Subcutaneous abdominal adipose tissue (tissue), 5 donors: Measurements from ENCODE around the gene ASPRV1.

Source experiments
- H3K27ac ChIP-seq: one replicate; pipeline ENCODE4 v1.7.0; 2013; ENCODE audit warnings: low read depth, mild to moderate bottlenecking, inconsistent platforms, low read length, moderate library complexity
- H3K27me3 ChIP-seq, 5 donors: one replicate each; pipeline ENCODE4 v1.7.0; 2013; ENCODE audit warnings: low read length in 5 of 5, inconsistent platforms in 1 of 5; ENCODE audit not compliant: control insufficient read depth in 5 of 5, insufficient read depth in 4 of 5
- H3K36me3 ChIP-seq, 5 donors: one replicate each; pipeline ENCODE4 v1.7.0; 2013; ENCODE audit warnings: low read length in 5 of 5; ENCODE audit not compliant: control insufficient read depth in 5 of 5, insufficient read depth in 5 of 5
- H3K4me1 ChIP-seq, 5 donors: one replicate each; pipeline ENCODE4 v1.7.0; 2013; ENCODE audit warnings: low read length in 5 of 5, mild to moderate bottlenecking in 3 of 5, moderate library complexity in 1 of 5; ENCODE audit not compliant: control insufficient read depth in 5 of 5, insufficient read depth in 5 of 5
- H3K4me3 ChIP-seq, 5 donors: one replicate each; pipeline ENCODE4 v1.7.0; 2013; ENCODE audit warnings: low read length in 5 of 5, low read depth in 1 of 5
- H3K9ac ChIP-seq, 5 donors: one replicate each; pipeline ENCODE4 v1.7.0; 2013; ENCODE audit warnings: low read length in 5 of 5, mild to moderate bottlenecking in 4 of 5, moderate library complexity in 3 of 5
- H3K9me3 ChIP-seq, 5 donors: one replicate each; pipeline ENCODE4 v1.7.0; 2013; ENCODE audit warnings: low read length in 5 of 5; ENCODE audit not compliant: control insufficient read depth in 5 of 5
- donor health status: healthy.
- donor health status: healthy.
- donor health status: healthy.
- donor health status: healthy.
- donor health status: healthy.

The ASPRV1 gene

GRCh38 chr2:69961496-69961895 is at the start of gene ASPRV1:
TSS of gene ASPRV1 (minus strand) at chr2:69961631. CDS start at chr2:69961436, 195 bp downstream.
- no peak within 1 kb of the TSS for H3K27ac ChIP-seq
- no peaks in the 10 kb centered on the region for H3K9me3 ChIP-seq
- H3K36me3 ChIP-seq, result peaks cover 0 to 4% (median 0%) of the 10 kb centered on the region in 5 donors
- no peaks in the 10 kb centered on the region for H3K27me3 ChIP-seq
- H3K9ac ChIP-seq, result no peak within 1 kb of the TSS
- no peak within 1 kb of the TSS for H3K4me3 ChIP-seq
- peaks cover 0 to 18% (median 6%) of the 10 kb centered on the region in 5 donors for H3K4me1 ChIP-seq

GRCh38 chr2:70010576-70011111 is 49.2 kb upstream of the ASPRV1 start:
- no peak overlapping the region for H3K9ac ChIP-seq
- H3K27me3 ChIP-seq, result no peaks in the 10 kb centered on the region
- H3K36me3 ChIP-seq, result peaks cover 0 to 9% (median 2%) of the 10 kb centered on the region in 5 donors
- no peak overlapping the region for H3K27ac ChIP-seq
- no peak overlapping the region for H3K4me3 ChIP-seq
- no peaks in the 10 kb centered on the region for H3K9me3 ChIP-seq
- peaks cover 0 to 5% (median 4%) of the 10 kb centered on the region in 5 donors for H3K4me1 ChIP-seq

GRCh38 chr2:70009762-70010575 is 48.5 kb upstream of the ASPRV1 start:
- H3K27me3 ChIP-seq, result no peaks in the 10 kb centered on the region
- H3K27ac ChIP-seq, result no peak overlapping the region
- H3K4me1 ChIP-seq, result peaks cover 0 to 5% (median 4%) of the 10 kb centered on the region in 5 donors
- H3K9me3 ChIP-seq, result no peaks in the 10 kb centered on the region
- H3K36me3 ChIP-seq, result peaks cover 0 to 5% (median 2%) of the 10 kb centered on the region in 5 donors
- H3K9ac ChIP-seq, result no peak overlapping the region
- no peak overlapping the region for H3K4me3 ChIP-seq

- Histone ChIP-seq H3K9me3 (no peaks in the 10 kb centered on the region), H3K36me3 (peaks cover 0 to 8% (median 4%) of the 10 kb centered on the region in 5 donors), H3K4me3 (no peak overlapping the region), H3K9ac (no peak overlapping the region), H3K27ac (no peak overlapping the region), H3K4me1 (peaks cover 0 to 5% (median 4%) of the 10 kb centered on the region in 5 donors), H3K27me3 (no peaks in the 10 kb centered on the region)
Observed at GRCh38 chr2:70008290-70008689, 46.9 kb upstream of the ASPRV1 start.

GRCh38 chr2:70007151-70007550 is 45.7 kb upstream of the ASPRV1 start:
- Histone ChIP-seq H3K27me3 (no peaks in the 10 kb centered on the region), H3K36me3 (peaks cover 0 to 8% (median 4%) of the 10 kb centered on the region in 5 donors), H3K4me3 (no peak overlapping the region), H3K9me3 (no peaks in the 10 kb centered on the region), H3K4me1 (peaks cover 0 to 10% (median 5%) of the 10 kb centered on the region in 5 donors), H3K9ac (no peak overlapping the region), H3K27ac (no peak overlapping the region)

GRCh38 chr2:70006447-70006784 is 45.0 kb upstream of the ASPRV1 start:
- no peaks in the 10 kb centered on the region for H3K9me3 ChIP-seq

GRCh38 chr2:70005752-70006446 is 44.5 kb upstream of the ASPRV1 start:
- peaks cover 0 to 5% (median 3%) of the 10 kb centered on the region in 5 donors for H3K36me3 ChIP-seq
- H3K9me3 ChIP-seq, result no peaks in the 10 kb centered on the region

More at GRCh38 chr2:70006447-70006784, 45.0 kb upstream of the ASPRV1 start:
- Histone ChIP-seq H3K36me3 (peaks cover 0 to 7% (median 3%) of the 10 kb centered on the region in 5 donors), H3K9ac (no peak overlapping the region), H3K4me1 (peaks cover 0 to 11% (median 5%) of the 10 kb centered on the region in 5 donors), H3K27me3 (no peaks in the 10 kb centered on the region), H3K27ac (no peak overlapping the region), H3K4me3 (no peak overlapping the region)

GRCh38 chr2:70005216-70005615 is 43.8 kb upstream of the ASPRV1 start:
- Histone ChIP-seq H3K4me1 (peaks cover 0 to 8% (median 5%) of the 10 kb centered on the region in 5 donors), H3K36me3 (peaks cover 0 to 3% (median 3%) of the 10 kb centered on the region in 5 donors), H3K9me3 (no peaks in the 10 kb centered on the region), H3K4me3 (no peak overlapping the region), H3K27me3 (no peaks in the 10 kb centered on the region), H3K27ac (no peak overlapping the region), H3K9ac (no peak overlapping the region)

More at GRCh38 chr2:70005752-70006446, 44.5 kb upstream of the ASPRV1 start:
- Histone ChIP-seq H3K27me3 (no peaks in the 10 kb centered on the region), H3K27ac (no peak overlapping the region), H3K9ac (no peak overlapping the region), H3K4me3 (no peak overlapping the region), H3K4me1 (peaks cover 0 to 11% (median 5%) of the 10 kb centered on the region in 5 donors)

GRCh38 chr2:70003093-70003830 is 41.8 kb upstream of the ASPRV1 start:
- Histone ChIP-seq H3K27ac (no peak overlapping the region), H3K4me1 (peaks cover 0 to 12% (median 7%) of the 10 kb centered on the region in 5 donors), H3K9me3 (no peaks in the 10 kb centered on the region)

More at GRCh38 chr2:70003093-70003830, 41.8 kb upstream of the ASPRV1 start:
- no peaks in the 10 kb centered on the region for H3K27me3 ChIP-seq
- H3K36me3 ChIP-seq, result peaks cover 0 to 3% (median 0%) of the 10 kb centered on the region in 5 donors
- no peak overlapping the region for H3K4me3 ChIP-seq
- no peak overlapping the region for H3K9ac ChIP-seq
